ENCODE measurements around the gene UBLCP1.
"Not testable (repeated sequence)": the region's sequence is repeated elsewhere in the genome, so short reads cannot be mapped to it uniquely, and the experiment has no call there.

Gene UBLCP1

DNA sequence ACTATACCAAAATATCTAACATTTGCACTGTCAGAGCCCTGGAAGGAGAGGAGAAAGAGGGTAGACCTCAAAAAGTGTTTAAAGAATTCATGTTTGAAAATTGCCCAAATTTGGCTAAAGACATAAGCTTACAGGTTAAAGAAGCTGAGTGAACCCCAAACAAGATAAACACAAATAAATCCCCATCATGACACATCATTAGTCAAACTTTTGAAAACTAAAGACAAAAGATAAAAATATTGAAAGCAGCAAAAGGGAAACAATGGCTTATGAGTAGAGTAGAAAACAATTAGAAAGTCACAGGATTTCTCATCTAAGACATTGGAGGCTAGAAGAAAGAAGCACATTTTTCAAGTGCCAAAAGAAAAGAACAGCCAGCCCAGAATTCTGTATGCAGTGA lies 6.1 kb upstream of the UBLCP1 start:
- DNase-seq = no peak

DNA sequence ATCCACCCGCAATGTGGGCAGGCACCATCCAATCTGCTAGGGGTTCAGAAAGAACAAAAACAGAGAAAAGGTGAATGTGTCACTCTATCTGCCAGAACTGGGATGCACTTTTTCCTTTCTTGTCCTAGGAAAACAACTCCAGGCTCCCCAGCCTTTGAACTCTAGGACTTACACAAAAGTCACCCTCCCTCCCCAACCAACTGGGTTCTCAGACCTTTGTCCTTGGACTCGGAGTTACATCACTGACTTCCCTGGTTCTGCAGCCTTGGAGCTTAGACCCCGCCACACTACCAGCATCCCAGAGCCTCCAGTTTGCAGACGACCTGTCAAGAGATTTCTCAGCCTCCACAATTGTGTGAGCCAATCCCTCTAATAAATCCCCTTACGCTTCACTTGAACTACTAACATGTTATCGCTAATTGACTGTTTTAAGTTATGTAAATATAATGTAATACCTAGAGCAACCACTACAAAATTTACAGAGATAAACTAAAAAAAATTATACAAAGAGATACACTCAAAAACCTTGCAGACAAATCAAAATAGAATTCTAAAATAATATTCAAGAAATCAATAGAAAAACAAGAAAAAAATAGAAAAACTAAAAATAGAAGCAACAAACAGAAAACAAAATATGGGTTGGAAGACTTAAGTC lies 5.3 kb upstream of the UBLCP1 start:
- DNase-seq = no peak

DNA sequence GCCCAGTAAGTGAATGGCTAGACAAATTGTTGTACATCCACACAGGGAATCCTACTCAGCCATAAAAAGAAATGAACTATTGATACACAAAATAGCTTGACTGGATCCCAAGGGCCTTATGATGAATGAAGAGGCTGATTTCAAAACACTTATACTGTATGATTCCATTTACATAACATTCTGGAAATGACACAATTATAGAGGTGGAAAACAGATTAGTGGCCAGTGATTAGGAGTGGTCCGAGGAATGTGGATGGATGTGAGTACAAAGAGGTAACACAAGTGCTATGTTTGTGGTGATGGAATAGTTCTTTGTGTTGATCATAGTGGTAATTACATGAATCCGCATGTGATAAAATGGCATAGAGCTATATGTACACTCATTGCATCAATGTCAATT lies 4.7 kb upstream of the UBLCP1 start:
- no peak for DNase-seq

DNA sequence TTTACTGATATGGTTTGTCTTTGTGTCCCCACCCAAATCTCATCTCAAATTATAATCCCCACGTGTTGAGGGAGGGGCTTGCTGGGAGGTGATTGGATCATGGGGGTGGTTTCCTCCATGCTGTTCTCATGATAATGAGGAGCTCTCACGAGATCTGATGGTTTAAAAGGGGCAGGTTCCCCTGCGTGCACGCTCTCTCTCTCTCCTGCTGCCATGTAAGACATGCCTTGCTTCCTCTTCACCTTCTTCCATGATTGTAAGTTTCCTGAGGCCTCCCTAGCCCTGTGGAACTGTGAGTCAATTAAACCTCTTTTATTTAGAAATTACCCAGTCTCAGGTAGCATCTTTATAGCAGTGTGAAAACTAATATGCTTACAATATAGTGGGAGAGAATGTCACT lies 2.9 kb upstream of the UBLCP1 start:
- not testable (repeated sequence) for DNase-seq

DNA sequence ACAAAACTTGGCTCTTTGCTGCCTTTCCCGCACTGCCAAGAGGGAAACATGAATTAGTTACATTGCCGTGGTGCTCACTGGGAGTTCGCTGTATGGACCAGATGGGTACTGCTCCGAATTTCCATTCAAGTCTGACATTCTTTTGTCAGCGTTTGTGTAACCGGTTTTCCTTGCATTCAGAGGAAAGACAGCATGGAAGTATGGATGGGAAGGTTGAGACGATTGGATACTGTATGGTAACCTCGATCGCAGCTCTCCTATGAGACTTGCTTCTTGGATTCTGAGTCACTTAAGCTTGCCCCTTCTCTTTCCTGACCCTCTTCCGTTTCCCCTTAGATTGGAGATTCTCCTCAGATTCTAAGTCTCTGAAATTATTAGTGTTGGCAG lies 625 bp upstream of the UBLCP1 start:
- no peak for DNase-seq

DNA sequence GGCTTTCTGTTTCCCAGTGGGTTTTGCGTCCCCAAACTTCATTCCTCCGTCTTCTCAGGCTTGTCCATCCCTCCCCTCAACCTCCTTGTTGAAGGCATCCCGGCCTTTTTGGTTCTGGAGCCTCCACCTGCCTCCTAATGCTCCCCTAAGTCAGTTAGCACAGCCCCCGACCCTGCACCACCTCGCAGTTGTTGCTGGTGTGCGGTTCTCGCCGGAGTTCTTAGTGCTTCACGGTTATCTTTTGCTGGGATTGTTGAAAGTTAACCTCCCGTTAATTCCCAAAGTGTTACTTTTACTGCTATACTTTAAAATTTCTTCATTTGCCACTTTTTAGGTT lies 447 bp downstream of the UBLCP1 start:
- DNase-seq = no peak

GRCh38 chr5:159266764-159267163 lies 3.7 kb downstream of the UBLCP1 start:
- DNase-seq = not testable (repeated sequence)

DNA sequence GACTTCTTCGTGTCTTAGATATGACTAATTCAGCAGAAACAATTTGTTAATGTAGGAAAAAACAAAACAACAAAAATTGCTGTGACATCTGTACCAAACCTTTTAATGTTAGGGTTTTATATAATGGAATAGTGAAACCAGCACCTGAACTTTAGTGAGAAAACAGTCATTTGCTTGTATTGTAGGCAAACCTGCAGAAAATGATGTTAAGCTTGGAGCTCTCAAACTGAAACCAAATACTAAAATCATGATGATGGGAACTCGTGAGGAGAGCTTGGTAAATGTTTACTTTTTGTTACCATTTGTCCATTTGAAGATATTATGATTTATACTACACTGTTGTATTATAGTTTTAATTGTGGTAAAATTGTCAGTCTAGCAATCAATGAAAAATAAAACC lies 6.6 kb downstream of the UBLCP1 start:
- no peak for DNase-seq

GRCh38 chr5:159273923-159274322 lies 10.8 kb downstream of the UBLCP1 start:
- no peak for DNase-seq

GRCh38 chr5:159274676-159275075 lies 11.6 kb downstream of the UBLCP1 start:
- DNase-seq = no peak

GRCh38 chr5:159286420-159287035 lies 23.4 kb downstream of the UBLCP1 start:
- peak; percentile 25 for DNase-seq

DNA sequence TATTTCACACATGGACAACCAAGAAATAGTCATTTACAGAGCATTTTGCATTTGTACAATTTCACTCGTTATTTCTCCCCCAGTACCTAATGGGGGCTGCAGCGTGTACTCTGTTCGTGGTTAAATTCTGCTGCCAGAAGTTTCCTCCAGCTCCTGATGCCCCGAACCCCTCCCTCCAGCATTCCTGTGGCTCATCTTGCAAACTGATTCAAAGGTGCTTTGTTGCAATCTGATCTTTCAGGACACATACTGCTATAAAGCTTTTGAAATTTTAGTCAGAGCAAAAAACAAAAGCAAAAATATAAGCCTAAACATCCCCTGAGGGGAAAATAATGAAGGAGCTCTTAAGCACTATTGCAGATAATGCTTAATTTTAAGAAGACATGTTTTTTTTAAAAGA lies 27.7 kb downstream of the UBLCP1 start:
- no peak for DNase-seq

DNA sequence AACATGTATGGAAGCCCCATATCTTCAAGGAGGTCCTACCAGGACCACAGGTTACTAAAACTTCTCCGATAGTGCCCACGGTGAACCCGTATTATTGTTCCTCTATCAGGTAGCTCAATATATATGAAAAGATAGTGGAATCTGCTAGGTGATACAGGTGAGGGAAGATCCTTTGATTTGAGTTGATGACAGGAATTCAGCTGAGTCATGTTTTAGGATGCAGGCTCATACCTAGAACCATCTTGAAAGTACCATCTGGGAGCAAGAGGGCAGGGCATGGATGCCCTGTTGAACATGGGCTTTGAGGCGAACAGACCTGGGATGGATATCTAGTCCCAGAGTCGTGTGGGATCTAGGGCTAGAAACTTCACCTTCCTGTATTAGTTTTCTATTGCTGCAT lies 31.8 kb downstream of the UBLCP1 start:
- DNase-seq = no peak

GRCh38 chr5:159297300-159297699 lies 34.2 kb downstream of the UBLCP1 start:
- DNase-seq = not testable (repeated sequence)

DNA sequence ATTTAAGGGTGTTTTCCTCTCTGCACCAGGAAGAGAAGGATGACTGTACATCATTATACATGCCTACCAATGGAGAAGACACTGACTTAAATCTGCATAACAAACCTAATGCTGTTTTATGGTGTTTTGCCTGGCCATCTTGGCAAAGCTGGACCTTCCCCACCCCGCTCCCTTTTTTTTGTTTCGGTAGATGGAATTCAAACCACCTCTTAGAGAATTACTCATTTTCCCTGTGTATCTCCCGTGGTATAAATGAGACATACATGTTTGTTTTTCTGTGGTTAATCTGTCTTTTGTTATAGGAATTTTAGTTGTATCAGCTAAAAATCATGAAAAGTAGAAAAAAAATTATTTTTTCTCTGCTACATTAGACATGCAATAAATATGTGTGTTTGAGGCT lies 38.4 kb downstream of the UBLCP1 start:
- no peak for DNase-seq

DNA sequence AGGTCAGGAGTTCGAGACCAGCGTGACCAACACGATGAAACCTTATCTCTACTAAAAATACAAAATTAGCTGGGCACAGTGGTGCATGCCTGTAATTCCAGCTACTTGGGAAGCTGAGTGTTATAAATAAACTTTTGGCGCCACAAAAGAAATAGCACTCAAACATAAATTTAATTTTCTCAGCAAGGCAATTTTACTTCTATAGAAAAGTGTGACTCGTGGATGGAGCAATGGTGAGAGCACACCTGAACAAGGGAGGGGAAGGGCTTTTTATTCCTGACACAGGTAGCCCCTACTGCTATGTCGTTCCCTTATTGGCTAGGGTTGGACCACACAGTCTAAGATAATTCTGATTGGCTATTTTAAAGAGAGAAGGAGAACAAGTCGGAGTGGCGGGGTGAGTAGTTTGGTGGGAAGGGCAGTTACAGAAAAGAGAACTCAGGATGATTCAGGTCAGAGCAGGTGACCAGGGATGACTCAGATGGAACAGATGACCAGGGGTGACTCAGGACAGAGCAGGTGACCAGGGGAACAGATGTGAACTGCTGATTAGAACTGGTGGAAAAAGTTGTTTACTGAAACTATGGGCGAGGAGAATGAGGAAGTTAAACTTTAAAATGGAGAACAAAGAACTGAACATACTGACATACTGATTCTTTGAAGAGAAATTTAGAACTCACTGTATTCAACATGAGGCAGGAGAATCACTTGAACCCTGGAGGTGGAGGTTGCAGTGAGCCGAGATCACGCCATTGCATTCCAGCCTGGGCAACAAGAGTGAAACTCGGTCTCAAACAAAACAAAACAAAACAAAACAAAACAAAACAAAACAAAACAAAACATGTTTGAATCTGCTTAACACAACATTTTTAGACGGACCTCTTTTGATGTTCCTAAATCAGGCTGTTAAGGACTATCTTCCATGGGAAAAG lies 39.1 kb downstream of the UBLCP1 start:
- not testable (repeated sequence) for DNase-seq

GRCh38 chr5:159303286-159303685 lies 40.2 kb downstream of the UBLCP1 start:
- DNase-seq = no peak

GRCh38 chr5:159304961-159305595 lies 42.0 kb downstream of the UBLCP1 start:
- DNase-seq = no peak

DNA sequence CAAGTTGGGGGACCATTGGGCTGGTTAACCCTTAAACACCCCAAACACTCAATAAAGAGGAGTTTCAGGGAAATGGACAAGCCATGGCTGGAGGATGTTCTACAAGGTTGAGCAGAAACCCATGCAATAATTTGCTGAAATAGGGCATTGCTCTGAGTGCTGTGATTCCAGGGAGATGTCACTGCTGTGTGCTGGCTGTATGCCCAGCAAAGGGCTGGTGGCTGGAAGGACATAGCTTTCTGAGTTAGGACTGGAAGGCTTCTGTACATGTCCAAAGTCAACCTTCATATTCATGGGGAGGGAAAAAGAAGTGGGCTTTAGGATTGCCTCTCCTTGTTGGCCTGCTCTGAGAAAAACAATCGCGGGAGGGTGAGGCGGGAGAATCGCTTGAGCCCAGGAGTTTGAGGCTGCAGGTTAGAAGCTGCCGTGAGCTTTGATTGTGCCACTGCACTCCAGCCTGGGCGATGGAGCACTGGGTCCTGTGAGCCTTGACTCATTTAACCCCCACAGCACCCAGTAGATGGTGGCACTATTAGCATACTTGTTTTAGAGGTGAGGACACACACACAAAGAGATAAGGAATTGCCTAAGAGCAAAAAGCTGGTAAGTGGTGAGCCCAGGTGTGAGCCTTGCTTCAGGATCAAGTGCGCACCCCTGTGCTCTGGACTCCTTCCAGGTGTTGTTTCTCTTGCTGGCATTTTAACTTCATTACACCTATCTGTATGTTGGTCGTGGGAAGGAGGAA lies 46.8 kb downstream of the UBLCP1 start:
- no peak for DNase-seq

DNA sequence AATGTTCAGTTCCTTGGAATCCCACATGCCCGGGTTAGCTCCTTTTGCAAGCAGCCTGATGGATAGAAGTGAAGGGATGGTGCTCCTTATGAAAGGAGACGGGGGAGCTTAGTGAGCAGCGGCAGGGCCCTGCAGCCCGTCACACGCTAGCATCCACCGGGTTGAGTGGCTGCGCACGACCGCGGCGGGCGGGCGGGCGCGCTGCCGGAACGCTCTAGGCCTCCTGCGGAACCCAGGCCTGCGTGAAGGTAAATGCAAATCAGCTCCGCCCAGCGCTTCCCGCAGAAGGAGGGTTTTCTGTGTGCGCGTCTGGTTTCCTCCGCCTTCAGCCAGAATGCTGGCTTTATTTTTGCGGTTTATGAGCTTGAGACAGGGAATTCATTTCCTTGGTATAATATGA lies 47.4 kb downstream of the UBLCP1 start:
- peak; percentile 69 for DNase-seq

- no peak for DNase-seq
These were observed 48.0 kb downstream of the UBLCP1 start for GRCh38 chr5:159311063-159311462.

DNA sequence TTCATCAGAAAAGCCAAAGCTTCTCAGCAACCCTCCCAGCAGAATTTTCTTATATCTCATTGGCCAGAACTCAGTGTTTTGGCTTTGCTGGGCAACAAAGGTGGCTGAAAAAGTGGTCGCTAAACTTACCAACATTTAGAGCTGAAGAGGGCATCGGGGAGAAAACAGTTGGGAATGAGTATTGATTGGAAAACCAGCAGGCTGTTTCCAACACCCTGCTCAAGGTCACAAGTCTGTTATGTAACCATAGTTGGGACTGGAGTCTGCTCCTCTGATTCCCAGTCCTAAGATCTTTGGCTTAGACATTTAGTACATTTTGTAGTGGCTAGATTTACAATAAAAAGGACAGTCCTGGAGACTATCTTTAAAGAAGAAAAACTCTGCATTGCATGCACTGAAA lies 50.1 kb downstream of the UBLCP1 start:
- DNase-seq = no peak
